Epithelial cell of alveolus of lung (primary cell): ENCODE results near the gene FAM118A. TPM values are rescaled to one million over a fixed set of nuclear protein-coding genes. Genes with fewer than 3 reads are reported as not detected.

Experiments
- total RNA-seq: library from RNA; depleted of rRNA; stranded (reverse); fragments of >200 nt; gene quantifications from 2 replicates; pipeline ENCODE4 v1.2.1, GENCODE V29; 2015

Gene FAM118A
- total RNA-seq, result 10.0 and 12.2 TPM in 2 replicates

DNA sequence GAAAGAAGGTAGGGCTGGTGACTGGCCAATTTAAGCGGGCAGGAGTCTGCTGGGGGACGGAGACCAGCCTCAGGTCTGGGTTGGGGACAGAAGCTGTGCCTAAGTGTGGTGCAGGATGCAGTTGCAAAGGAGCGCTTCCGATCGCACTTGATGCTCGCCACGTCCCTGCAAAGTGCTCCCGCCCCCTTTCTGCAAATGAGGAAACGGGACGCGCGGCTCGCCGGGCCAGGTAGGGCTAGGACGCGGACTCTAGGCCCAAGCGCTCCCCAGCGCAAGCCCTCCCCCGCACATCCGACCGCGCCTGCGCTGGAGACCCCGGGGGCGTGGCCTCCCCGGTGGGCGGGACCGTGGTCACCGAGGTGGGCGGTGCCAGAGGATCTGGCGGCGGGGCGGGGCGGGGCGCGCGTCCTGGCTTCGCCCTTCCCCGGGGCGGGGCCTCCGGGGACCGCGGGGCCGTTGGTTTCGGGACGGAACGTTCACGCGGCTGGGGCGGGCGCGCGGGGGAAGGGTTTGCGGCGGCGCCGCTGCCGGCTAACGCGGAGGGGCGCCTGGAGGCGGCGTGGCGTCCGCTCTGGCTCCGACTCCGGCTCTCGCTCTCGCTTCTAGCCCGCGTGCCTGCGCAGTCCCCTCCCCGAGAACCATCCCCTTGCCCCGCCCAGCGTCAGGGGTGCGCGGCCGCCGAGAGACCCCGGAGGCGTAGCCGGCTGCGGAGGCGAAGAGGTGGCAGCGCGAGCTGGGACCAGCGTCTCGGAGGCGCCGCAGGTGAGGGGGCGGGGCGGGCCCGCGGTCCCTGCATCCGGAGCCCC lies at the start of gene FAM118A:
FAM118A (plus strand) TSS at position 513 of the 806 bp plus-strand sequence. CDS start 12,446 bp downstream, outside the sequence.

GRCh38 chr22:45284705-45285262 lies 24.9 kb upstream of the FAM118A start, which contains the start of gene UPK3A:
Gene UPK3A (plus strand): TSS chr22:45284949. CDS start chr22:45285014, 65 bp downstream.

Other genes starting within 250 kb of the FAM118A start
- 47.6 and 76.9 TPM in 2 replicates for gene NUP50, start 146.0 kb upstream of the FAM118A start, total RNA-seq
- 25.2 and 29.3 TPM in 2 replicates for gene KIAA0930, start 69.0 kb upstream of the FAM118A start, total RNA-seq
- not detected in 2 replicates for gene UPK3A, start 25.0 kb upstream of the FAM118A start, total RNA-seq
- gene SMC1B, start 103.7 kb downstream of the FAM118A start, total RNA-seq, result not detected in 2 replicates
- 0.91 and 1.4 TPM in 2 replicates for gene RIBC2, start 103.8 kb downstream of the FAM118A start, total RNA-seq
- gene FBLN1, start 192.9 kb downstream of the FAM118A start, total RNA-seq, result 113 and 416 TPM in 2 replicates